GM18502 (cell line): ENCODE data around the gene SFSWAP.
A peak's percentile ranks its signal among the peaks of the same experiment; 100 is the strongest.
"Not testable (repeated sequence)": the region's sequence is repeated elsewhere in the genome, so short reads cannot be mapped to it uniquely, and the experiment has no call there.

Experiments
- ATAC-seq: cut with Tn5 transposase; IDR thresholded peaks from one replicate; pipeline ENCODE4 v1.9.1; 2021; ENCODE audit warnings: mild to moderate bottlenecking; ENCODE audit not compliant: unreplicated experiment, poor library complexity

Gene SFSWAP

DNA sequence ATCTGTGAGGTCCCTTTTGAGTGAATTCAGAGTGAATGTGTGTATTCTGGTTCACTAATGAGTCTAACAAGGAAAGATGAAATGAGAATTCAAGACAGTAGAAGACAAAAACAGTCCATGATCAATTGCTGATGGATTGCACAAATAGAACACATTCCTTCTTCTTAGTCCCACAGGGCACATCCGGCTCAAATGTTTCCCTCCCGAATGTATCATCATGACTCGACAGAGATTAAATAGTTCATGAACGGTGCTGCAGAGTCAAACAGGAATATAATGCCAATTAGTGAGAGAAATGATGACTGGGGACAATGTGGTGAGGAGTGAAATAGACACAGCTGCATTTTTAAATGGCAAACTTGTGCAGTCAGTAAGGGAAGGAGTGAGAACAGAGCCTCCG, 11.5 kb upstream of the SFSWAP start:
- ATAC-seq: no peak

DNA sequence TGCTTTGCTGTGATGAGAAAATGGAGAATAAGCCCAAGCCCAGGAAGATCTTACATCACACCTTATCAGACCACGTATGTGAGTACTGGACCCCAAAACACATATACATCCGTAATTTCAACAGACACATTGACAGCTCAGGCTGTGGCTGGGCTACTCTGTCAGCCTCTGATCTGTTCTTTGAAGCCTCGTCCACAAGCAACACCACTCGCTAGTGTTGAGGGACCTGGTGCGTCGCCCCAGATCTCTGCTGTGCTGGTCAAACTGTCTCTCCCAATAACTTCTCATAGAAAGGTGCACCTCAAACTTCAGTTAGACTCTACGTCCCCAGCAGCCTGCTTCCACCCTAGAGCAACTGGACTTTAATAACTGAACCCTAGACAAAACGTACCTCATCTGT, 10.6 kb upstream of the SFSWAP start:
- ATAC-seq: no peak

DNA sequence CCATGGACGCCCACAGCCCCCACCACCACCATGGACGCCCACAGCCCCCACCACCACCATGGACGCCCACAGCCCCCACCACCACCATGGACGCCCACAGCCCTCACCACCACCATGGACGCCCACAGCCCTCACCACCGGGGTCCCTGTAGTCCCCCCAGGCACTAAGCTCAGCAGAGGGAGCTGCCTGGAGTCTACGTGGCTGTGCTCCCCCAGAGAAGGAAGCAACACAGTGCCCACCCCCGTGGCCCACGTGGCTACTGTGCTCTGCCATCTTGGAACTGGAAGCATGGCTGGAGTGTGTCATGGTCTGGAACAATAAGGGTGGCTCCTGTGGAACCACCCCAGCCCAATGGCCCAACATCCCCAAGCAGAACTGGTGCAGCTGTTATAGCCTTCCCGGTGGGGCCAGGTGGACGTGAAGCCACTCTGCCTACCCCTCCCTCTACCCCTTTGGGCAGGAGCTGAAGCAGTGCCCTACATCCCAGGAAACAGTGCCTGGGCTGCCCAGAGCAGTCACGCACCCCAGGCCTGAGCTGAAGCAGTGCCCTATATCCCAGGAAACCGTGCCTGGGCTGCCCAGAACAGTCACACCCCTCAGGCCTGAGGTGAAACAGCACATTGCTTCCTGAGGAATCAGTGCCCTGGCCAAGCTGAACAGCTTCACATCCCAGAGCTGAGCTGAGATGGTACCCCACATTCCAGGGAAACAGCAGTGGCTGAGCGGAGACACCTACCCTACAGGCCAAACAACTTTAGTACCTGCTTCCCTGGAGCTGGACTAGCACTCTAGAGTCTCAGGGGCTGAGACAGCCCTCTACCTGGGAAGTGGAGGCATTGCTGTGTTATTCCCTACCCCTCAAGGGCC, 9.0 kb upstream of the SFSWAP start:
- no peak for ATAC-seq

DNA sequence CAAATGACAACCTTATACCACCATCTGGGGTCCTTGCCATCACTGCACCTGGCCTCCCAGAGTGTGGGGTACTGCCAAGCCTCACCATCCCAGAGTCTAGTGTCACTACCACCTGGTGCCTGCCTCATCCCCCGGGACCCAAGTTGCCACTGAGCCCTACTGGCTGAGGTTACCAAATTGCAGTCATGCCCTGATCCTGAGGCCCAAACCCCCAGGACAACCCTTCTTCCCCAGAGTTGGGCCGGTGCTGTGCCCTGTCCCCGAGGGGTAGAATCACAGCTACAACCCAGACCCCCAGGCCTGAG, 8.4 kb upstream of the SFSWAP start:
- ATAC-seq: no peak

DNA sequence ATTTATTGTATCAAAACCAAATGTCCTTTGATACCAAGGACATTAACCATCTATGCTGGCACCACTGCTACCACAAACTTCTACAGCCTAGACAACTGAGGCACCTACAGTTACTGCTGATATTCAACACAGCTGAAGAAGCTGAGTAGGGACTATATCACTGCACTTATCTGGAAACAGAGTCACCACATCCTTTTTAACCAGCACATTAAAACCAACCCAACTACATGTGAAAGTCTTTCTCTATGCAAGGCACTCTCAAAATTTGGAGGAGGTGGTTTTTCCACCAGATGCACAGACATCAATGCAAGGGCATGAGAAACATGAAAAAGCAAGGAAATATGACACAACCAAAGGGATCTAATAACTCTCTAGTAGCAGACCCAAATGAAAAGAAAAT, 7.7 kb upstream of the SFSWAP start:
- ATAC-seq: no peak

- no peak for ATAC-seq
Measured at GRCh38 chr12:131704509-131704908, 6.4 kb upstream of the SFSWAP start.

GRCh38 chr12:131706709-131707108, 4.2 kb upstream of the SFSWAP start:
- ATAC-seq: not testable (repeated sequence)

DNA sequence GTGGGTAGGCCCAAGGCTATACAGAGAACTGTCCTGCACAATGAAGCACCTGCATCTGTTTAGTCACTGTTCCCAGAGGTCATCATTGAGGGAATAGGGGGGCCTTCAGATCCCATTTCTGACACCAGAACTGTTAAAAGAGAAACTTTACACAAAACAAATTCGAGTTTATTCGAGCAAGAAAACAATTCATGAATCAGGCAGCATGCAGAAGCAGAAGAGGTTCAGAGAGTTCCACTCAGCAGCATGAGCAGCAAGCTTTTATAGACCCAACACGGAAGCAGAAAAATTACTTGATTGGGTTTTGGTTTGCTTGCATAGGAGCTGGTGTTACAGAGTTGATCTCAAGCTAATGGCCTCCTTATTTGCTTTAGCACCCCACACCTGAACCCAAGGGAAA, 1.7 kb upstream of the SFSWAP start:
- no peak for ATAC-seq

- ATAC-seq: peak; percentile 7
Measured at GRCh38 chr12:131711551-131712205, 788 bp downstream of the SFSWAP start.

DNA sequence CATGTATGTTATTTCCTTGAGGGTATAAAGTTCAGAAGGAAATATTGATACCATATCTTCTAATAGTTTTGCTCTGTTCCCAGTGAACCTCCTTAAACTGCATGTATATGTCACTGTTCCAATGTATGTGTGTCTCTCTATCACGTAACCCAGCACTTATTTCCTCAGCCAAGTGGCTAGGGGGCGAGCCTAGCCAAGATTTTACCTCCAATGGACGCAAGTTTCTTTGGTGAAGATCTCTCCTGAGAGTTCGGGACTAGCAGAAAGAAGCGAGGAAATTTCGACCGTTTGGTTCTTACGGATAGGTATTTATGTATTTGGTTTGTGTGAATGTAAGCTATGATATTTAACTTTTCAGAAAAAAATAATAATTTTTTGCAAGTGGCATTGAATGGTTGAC, 2.5 kb downstream of the SFSWAP start:
- ATAC-seq: no peak

DNA sequence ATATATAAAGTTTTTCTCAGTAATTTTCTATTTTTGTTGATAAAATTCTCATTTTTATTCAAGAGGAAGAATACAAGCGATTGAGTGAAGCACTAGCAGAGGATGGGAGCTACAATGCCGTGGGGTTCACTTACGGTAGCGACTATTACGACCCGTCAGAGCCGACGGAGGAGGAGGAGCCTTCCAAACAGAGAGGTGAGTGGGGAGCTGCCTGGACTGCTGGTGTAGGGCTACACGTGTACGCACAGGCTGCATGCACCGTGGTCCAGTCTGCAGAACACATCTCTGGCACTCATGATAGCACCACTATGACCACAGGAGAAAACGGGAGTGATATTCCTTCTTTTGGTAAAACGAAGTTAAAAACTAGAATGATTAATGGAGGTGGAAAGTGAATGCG, 3.9 kb downstream of the SFSWAP start:
- ATAC-seq: no peak

- ATAC-seq: no peak
Measured at GRCh38 chr12:131716282-131716681, 5.4 kb downstream of the SFSWAP start.

- no peak for ATAC-seq
Measured at GRCh38 chr12:131720241-131720640, 9.4 kb downstream of the SFSWAP start.

- ATAC-seq: no peak
Measured at GRCh38 chr12:131720921-131721320, 10.0 kb downstream of the SFSWAP start.

DNA sequence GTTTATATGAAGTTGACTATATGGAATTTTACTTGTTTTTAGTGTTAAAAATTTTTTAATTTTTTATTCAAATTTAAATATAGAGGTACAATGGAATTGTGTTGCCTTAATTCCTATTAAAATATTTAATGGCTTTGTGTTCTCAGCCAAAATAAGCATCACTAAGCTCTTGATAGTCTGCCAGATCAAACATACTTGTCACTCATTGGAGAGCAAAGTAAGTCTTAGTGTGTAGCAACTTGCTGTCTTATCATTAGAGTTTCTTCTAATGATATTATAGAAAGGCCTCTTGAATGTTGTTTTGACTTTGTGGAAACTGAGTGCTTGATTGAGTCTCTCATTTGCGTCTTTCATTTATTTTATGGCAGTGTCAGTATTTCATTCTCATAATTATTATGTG, 10.7 kb downstream of the SFSWAP start:
- no peak for ATAC-seq

DNA sequence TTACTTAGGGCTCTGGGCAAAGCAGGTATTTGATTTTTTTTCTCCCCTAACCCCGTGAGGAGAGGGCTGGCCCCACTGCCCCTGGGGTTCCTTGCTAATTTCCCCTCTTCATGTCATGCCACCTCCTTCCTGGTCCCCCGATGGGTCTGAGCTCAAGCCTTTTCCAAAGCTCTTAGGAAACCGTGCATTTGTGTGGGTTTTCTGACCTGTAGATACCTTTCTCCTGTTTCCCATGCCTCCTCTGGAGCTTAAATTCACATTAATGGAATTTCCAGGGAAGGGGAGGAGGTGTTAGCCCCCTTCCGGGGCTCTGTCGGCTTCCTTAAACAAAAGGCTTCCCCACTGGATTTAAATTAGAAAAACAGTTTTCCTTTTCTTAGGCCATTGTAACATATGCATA, 12.6 kb downstream of the SFSWAP start:
- no peak for ATAC-seq

GRCh38 chr12:131724534-131724933, 13.6 kb downstream of the SFSWAP start:
- no peak for ATAC-seq

GRCh38 chr12:131725503-131725902, 14.6 kb downstream of the SFSWAP start:
- ATAC-seq: no peak

DNA sequence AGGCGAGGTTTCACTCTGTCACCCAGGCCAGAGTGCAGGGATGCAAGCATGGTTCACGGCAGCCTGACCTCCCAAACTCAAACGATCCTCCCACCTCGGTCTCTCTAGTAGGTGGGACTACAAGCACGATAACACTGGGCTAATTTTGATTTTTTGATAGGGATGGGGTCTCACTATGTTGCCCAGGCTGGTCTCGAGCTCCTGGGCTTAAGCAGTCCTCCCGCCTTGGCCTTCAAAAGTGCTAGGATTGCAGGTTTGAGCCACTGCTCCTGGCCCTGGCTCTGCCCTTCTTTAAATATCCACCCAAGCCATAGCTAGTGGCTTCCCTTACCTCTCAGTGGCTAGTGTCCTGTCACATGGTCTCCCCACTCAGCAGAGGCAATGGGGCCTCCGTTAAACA, 17.8 kb downstream of the SFSWAP start:
- ATAC-seq: no peak

DNA sequence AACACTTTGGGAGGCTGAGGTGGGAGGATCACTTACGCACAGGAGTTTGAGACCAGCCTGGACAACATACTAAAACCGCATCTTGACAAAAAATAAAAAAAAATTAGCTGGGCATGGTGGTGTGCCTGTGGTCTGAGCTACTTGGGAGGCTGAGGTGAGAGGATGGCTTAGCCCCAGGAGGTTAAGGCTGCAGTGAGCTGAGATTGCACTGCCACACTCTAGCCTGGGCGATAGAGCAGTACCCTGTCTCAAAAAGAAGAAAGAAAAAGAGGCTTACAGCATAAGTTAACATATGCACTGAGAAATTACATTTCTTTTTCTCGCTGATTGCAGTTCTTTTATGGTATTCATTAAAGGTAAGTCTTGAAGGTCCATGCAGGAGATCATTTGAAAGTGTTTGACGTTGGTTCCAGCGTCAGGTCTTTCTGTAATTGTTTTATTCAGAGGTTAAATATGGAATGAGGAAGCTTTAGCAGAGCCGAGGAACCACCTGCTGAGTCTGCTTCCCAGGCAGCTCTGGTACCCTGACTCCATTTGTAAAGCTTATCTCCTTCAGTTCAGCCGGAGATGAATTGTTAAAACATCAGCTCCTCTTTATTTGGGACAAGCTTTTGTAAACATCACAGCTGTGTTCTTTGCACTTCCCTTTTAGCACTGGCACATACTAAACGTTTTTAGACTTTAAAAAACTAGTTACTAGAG, 18.5 kb downstream of the SFSWAP start:
- no peak for ATAC-seq

DNA sequence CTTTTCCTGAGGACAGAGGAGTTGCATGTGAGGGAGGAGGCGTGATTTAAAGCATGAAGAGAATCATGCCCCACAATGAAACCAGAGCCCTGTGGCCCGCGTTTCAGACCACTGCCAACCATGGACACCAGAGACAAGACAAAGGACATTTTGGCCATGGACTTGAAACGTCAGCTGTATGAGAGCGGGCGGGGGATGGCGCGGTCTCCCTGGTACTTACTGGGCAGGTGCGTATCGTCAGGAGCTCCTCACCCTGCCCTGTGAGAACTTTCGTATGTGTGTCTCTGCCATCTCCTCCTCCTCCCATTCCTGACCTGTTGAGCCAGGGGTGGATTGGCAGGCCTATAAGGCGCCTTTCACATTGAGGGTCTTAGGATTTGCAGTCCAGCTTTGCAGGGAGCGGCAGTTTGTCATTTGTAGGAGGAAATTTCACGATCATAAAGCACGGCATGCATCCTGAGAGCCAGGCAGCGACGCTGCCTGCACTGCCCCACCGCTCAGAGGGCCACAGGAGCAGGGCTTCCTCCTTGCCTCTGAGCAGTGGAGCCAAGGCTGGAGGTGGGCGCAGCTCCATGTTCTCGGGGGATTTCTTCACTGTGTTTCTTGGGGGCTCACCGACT, 22.2 kb downstream of the SFSWAP start:
- ATAC-seq: no peak
